ENCODE data around the gene CD209.

DNA sequence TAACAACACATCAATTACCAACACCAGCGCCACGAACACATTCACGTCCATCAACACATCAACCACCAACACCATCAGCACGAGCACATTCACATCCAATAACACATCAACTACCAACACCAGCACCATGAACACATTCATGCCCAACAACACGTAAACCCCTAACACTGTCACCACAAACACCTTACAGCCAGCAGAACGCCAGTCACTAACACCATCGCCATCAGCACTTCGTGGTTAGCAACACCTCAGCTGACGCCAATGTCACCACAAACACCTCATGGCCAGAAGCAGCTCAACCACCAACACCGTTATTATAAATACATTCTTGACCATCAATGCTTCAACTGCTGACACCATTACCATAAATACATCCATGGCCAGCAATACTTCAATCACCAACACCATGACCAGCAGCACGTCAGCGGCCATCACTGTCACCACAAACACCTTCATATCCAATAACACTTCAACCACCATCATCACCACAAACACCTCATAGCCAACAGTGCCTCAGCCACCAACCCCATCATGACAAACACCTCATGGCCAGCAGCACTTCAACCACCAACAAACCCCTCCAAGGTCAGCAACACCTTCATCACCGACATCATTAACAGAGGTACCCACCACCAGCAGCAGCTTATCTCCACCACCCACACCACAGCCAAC lies 54.8 kb downstream of the CD209 start:
- TF ChIP-seq, protein P1, sequence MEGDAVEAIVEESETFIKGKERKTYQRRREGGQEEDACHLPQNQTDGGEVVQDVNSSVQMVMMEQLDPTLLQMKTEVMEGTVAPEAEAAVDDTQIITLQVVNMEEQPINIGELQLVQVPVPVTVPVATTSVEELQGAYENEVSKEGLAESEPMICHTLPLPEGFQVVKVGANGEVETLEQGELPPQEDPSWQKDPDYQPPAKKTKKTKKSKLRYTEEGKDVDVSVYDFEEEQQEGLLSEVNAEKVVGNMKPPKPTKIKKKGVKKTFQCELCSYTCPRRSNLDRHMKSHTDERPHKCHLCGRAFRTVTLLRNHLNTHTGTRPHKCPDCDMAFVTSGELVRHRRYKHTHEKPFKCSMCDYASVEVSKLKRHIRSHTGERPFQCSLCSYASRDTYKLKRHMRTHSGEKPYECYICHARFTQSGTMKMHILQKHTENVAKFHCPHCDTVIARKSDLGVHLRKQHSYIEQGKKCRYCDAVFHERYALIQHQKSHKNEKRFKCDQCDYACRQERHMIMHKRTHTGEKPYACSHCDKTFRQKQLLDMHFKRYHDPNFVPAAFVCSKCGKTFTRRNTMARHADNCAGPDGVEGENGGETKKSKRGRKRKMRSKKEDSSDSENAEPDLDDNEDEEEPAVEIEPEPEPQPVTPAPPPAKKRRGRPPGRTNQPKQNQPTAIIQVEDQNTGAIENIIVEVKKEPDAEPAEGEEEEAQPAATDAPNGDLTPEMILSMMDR (conservative IDR thresholded peaks at IDR 0.05; ENCODE audit: low read depth, low read length), result no peak
- no peak for TF ChIP-seq EZH2 (IDR thresholded peaks at IDR 0.05; ENCODE audit: low read length, unreplicated experiment)
